Ramos (cell line): ENCODE data around the gene GAD2.
"Not testable (repeated sequence)": the region's sequence is repeated elsewhere in the genome, so short reads cannot be mapped to it uniquely, and the experiment has no call there.

Experiments used
- in situ Hi-C: fragments of 300-500 bp; cut with MboI; formaldehyde crosslinking; loops from one replicate; pipeline ENCODE4 v1.14.3; 2022; ENCODE audit warnings: low sequenced_read_pairs; ENCODE audit not compliant: unreplicated experiment

GAD2 gene

GRCh38 chr10:26310361-26310760, 93.8 kb downstream of the GAD2 start:
- in situ Hi-C loops, result no loop called here

GRCh38 chr10:26311383-26311940, 94.9 kb downstream of the GAD2 start:
- in situ Hi-C loops, result no loop called here

- in situ Hi-C loops, result no loop called here
These were observed 97.9 kb downstream of the GAD2 start for GRCh38 chr10:26314265-26315013.

GRCh38 chr10:26318672-26319071, 102.1 kb downstream of the GAD2 start:
- in situ Hi-C loops, result no loop called here

- in situ Hi-C loops, result no loop called here
These were observed 106.6 kb downstream of the GAD2 start for GRCh38 chr10:26323219-26323618.

- in situ Hi-C loops, result no loop called here
These were observed 110.3 kb downstream of the GAD2 start for GRCh38 chr10:26326851-26327250.

- in situ Hi-C loops, result no loop called here
These were observed 111.2 kb downstream of the GAD2 start for GRCh38 chr10:26327811-26328210.

GRCh38 chr10:26331371-26331770, 114.8 kb downstream of the GAD2 start:
- in situ Hi-C loops, result loop anchor here (10.0 kb wide), 2 partner anchors 233 to 363 kb away; partner anchors contain the start of gene PDSS1

GRCh38 chr10:26334232-26334931, 117.8 kb downstream of the GAD2 start:
- in situ Hi-C loops, result loop anchor here (10.0 kb wide), 2 partner anchors 230 to 360 kb away; partner anchors contain the start of gene PDSS1

GRCh38 chr10:26334932-26335573, 118.5 kb downstream of the GAD2 start:
- in situ Hi-C loops, result loop anchor here (5.0 to 10.0 kb wide), 3 partner anchors 230 to 542 kb away; partner anchors contain the start of gene PDSS1

- in situ Hi-C loops, result loop anchor here (5.0 to 10.0 kb wide), 3 partner anchors 229 to 542 kb away; partner anchors contain the start of gene PDSS1
These were observed 119.1 kb downstream of the GAD2 start for GRCh38 chr10:26335574-26336093.

- in situ Hi-C loops, result loop anchor here (5.0 to 10.0 kb wide), 3 partner anchors 228 to 540 kb away; partner anchors contain the start of gene PDSS1
These were observed 120.4 kb downstream of the GAD2 start for GRCh38 chr10:26336979-26337378.

GRCh38 chr10:26341701-26342100, 125.1 kb downstream of the GAD2 start:
- in situ Hi-C loops, result no loop called here

GRCh38 chr10:26348821-26349417, 132.3 kb downstream of the GAD2 start:
- in situ Hi-C loops, result not testable (repeated sequence)
